ENCODE data around the gene CEP128. TPM values are rescaled to one million over a fixed set of nuclear protein-coding genes. Genes with fewer than 3 reads are reported as not detected.

Gene CEP128
- total and polyA plus RNA-seq, 9 donors, result 2.9 to 4.9 (median 4.0) TPM

DNA sequence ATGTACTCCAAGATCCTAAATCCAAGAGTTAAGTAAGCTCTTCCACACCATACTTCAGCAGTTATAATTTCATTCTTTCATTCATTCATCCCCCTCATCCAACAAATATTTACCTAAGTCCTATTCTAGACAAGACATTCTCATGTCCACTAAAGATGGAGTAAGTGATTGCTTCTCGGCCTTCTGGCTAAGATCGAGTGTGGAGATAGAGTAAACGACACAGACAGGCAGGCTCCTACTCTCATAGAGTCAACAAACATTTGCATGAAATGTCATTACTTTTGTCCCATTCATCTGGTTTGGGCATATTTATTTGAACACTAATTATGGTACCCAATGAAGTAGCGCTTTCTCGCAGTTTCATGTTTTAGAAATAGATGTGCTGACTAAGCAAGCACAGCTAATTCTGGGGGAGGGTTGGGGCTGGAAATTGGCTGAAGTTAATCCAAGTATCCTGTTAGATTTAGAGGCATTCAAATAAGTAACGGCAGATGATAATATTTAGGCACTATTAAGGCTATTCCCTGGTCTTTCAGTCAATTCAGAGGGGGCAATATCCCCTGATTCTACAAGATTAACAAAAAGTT lies 176.5 kb downstream of the CEP128 start:
- no peak for DNase-seq
- no peaks in the 10 kb centered on the region for H3K27me3 ChIP-seq (ENCODE audit: control insufficient read depth, insufficient read depth, low read length)
- H3K4me3 ChIP-seq (ENCODE audit: low read length), result no peak overlapping the region
- no peaks in the 10 kb centered on the region for H3K9me3 ChIP-seq (replicated peaks; ENCODE audit: control insufficient read depth, low read depth, low read length)
- H3K27ac ChIP-seq (ENCODE audit: low read length), result no peak overlapping the region
- 100% methylated on average over 2 of the region's 6 CpGs for WGBS (ENCODE audit: insufficient coverage)
- no peaks in the 10 kb centered on the region for H3K36me3 ChIP-seq (ENCODE audit: control insufficient read depth, insufficient read depth, low read length)
- no peaks in the 10 kb centered on the region for H3K4me1 ChIP-seq (ENCODE audit: control insufficient read depth, insufficient read depth, low read length)

DNA sequence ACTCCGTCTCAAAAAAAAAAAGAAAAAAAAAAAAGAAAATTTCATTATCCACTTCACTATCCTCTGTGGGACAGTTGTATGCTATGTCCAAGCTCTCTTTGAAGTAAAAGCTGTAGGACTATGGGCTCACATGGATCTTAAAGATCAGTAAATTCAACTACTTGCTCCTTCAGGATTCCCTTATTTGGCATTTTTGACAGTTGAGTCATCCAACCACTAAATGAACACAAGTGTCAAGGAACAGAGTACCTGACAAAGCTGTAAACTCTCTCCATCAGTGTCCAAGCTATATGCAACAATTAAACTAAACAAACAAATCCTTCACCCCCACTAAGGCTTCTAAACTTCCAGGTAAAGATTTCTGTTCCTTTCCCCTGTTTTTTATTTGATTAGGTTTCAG lies 177.0 kb downstream of the CEP128 start:
- H3K27me3 ChIP-seq (ENCODE audit: control insufficient read depth, insufficient read depth, low read length), result no peaks in the 10 kb centered on the region
- H3K27ac ChIP-seq (ENCODE audit: low read length), result no peak overlapping the region
- no CpG with 5 or more reads among the region's 1 CpG for WGBS (ENCODE audit: insufficient coverage)
- H3K4me1 ChIP-seq (ENCODE audit: control insufficient read depth, insufficient read depth, low read length), result no peaks in the 10 kb centered on the region
- DNase-seq, result no peak
- no peak overlapping the region for H3K4me3 ChIP-seq (ENCODE audit: low read length)
- H3K9me3 ChIP-seq (replicated peaks; ENCODE audit: control insufficient read depth, low read depth, low read length), result no peaks in the 10 kb centered on the region
- no peaks in the 10 kb centered on the region for H3K36me3 ChIP-seq (ENCODE audit: control insufficient read depth, insufficient read depth, low read length)

DNA sequence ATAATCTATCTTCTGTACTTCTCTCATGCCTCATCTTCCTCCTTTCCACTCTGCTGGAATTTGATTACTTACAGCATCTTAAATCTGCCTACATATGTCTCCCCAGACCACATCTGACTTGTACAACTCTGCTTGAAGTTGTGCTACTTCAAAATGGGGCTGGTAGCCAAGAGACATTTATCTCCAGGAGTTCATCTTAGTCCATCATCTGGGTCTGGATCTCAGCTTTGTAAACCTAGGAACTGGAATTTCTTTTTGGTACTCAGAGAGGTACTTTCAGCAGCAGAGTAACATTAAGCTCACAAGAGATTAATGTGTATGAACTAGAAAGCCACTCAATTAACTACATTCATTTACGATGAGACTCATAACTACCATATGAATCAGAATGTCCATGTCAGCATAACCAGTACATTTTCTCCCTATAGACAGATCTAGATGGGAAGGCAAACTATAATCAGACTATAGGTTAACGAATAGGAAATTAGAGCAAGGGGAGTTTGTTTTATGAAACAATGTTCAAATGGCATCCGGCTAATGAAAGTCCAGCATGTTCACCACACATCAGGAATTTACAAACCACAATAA lies 178.8 kb downstream of the CEP128 start:
- no CpG with 5 or more reads among the region's 3 CpGs for WGBS (ENCODE audit: insufficient coverage)
- no peak for DNase-seq
- H3K36me3 ChIP-seq (ENCODE audit: control insufficient read depth, insufficient read depth, low read length), result no peaks in the 10 kb centered on the region
- no peaks in the 10 kb centered on the region for H3K27me3 ChIP-seq (ENCODE audit: control insufficient read depth, insufficient read depth, low read length)
- H3K4me1 ChIP-seq (ENCODE audit: control insufficient read depth, insufficient read depth, low read length), result no peaks in the 10 kb centered on the region
- H3K4me3 ChIP-seq (ENCODE audit: low read length), result no peak overlapping the region
- no peaks in the 10 kb centered on the region for H3K9me3 ChIP-seq (replicated peaks; ENCODE audit: control insufficient read depth, low read depth, low read length)
- H3K27ac ChIP-seq (ENCODE audit: low read length), result no peak overlapping the region

DNA sequence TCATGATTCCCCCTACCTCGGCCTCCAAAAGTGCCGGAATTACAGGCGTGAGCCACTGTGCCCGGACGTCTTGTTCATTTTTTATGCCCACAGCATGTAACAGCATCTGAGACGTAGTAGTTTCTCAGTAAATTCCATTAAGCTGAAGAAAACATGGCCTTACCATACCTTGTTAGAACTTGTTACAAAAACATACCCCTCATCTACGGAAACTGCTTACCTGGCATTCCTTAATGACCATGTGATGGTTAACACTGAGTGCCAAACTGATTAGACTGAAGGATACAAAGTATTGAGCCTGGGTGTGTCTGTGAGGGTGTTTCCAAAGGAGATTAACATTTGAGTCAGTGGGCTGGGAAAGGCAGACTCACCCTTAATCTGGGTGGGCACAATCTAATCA lies 186.8 kb downstream of the CEP128 start:
- Histone ChIP-seq H3K27ac (ENCODE audit: low read length) (no peak overlapping the region), H3K4me1 (ENCODE audit: control insufficient read depth, insufficient read depth, low read length) (no peaks in the 10 kb centered on the region), H3K4me3 (ENCODE audit: low read length) (no peak overlapping the region), H3K27me3 (ENCODE audit: control insufficient read depth, insufficient read depth, low read length) (no peaks in the 10 kb centered on the region), H3K36me3 (ENCODE audit: control insufficient read depth, insufficient read depth, low read length) (peaks cover 2% of the 10 kb centered on the region), H3K9me3 (replicated peaks; ENCODE audit: control insufficient read depth, low read depth, low read length) (no peaks in the 10 kb centered on the region)
- 96% methylated on average over 6 of the region's 7 CpGs for WGBS (ENCODE audit: insufficient coverage)
- DNase-seq, result no peak

DNA sequence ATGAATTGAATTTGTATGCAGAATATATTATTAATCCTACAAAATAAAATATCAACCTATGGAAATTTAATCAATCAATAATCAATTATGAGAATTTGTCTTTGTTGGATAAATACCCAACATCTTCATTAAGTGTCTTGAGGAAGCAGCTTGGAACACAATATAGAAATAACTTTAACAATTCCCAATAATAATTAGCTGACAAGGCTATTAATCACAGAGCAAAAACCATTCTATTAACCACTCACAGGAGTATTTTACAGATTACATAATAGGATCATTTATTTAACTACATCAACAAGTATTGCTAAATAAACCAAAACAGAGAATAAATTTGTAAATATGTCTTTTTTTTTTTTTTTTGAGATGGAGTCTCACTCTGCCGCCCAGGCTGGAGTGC lies 190.3 kb downstream of the CEP128 start:
- no peak overlapping the region for H3K27ac ChIP-seq (ENCODE audit: low read length)
- no peak overlapping the region for H3K4me3 ChIP-seq (ENCODE audit: low read length)
- H3K27me3 ChIP-seq (ENCODE audit: control insufficient read depth, insufficient read depth, low read length), result no peaks in the 10 kb centered on the region
- H3K36me3 ChIP-seq (ENCODE audit: control insufficient read depth, insufficient read depth, low read length), result peaks cover 2% of the 10 kb centered on the region
- H3K9me3 ChIP-seq (replicated peaks; ENCODE audit: control insufficient read depth, low read depth, low read length), result no peaks in the 10 kb centered on the region
- no CpG with 5 or more reads among the region's 1 CpG for WGBS (ENCODE audit: insufficient coverage)
- H3K4me1 ChIP-seq (ENCODE audit: control insufficient read depth, insufficient read depth, low read length), result no peaks in the 10 kb centered on the region
- no peak for DNase-seq

DNA sequence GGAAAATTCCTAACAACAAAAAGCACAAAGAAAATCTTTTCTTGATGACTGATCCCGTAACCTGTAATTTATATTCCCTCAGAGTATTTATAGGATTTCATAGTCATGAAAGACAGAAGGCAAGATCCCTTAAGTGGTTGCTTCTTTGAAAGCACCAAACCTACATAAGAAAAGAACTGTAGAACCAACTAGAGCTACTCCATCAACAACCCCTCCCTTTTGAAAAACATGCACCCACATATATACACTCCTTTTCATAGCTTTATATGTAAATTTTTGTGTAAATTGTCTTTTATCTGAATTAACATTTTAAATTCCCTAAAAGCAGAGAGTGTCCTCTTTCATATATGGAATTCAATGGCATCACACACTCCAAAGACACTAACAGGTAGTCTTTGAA lies 215.3 kb downstream of the CEP128 start:
- no peaks in the 10 kb centered on the region for H3K36me3 ChIP-seq (ENCODE audit: control insufficient read depth, insufficient read depth, low read length)
- WGBS (ENCODE audit: insufficient coverage), result no CpG with 5 or more reads among the region's 1 CpG
- no peak overlapping the region for H3K27ac ChIP-seq (ENCODE audit: low read length)
- H3K27me3 ChIP-seq (ENCODE audit: control insufficient read depth, insufficient read depth, low read length), result no peaks in the 10 kb centered on the region
- H3K9me3 ChIP-seq (replicated peaks; ENCODE audit: control insufficient read depth, low read depth, low read length), result no peaks in the 10 kb centered on the region
- no peak overlapping the region for H3K4me3 ChIP-seq (ENCODE audit: low read length)
- H3K4me1 ChIP-seq (ENCODE audit: control insufficient read depth, insufficient read depth, low read length), result no peaks in the 10 kb centered on the region
- DNase-seq, result no peak

DNA sequence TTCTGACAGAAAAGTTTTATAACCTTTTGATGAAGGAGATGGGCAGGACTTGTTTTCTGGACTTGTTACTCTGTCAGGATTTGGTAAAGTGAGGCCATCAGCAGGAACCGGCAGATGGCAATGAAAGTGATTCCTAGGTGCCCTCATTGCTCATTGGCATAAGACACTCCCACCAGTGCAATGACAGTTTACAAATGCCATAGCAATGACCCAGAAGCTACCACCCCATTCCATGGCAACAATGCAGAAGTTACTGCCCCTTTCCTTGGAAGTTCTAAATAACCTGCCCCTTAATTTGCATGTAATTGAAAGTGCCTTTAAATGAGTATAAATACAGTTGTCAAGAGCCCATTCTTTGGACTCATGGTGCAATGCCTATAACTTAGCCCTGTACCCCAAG lies 222.6 kb downstream of the CEP128 start:
- 100% methylated on average over 1 of the region's 1 CpG for WGBS (ENCODE audit: insufficient coverage)
- H3K4me1 ChIP-seq (ENCODE audit: control insufficient read depth, insufficient read depth, low read length), result no peaks in the 10 kb centered on the region
- H3K27ac ChIP-seq (ENCODE audit: low read length), result no peak overlapping the region
- H3K27me3 ChIP-seq (ENCODE audit: control insufficient read depth, insufficient read depth, low read length), result no peaks in the 10 kb centered on the region
- no peaks in the 10 kb centered on the region for H3K9me3 ChIP-seq (replicated peaks; ENCODE audit: control insufficient read depth, low read depth, low read length)
- no peak for DNase-seq
- no peaks in the 10 kb centered on the region for H3K36me3 ChIP-seq (ENCODE audit: control insufficient read depth, insufficient read depth, low read length)
- H3K4me3 ChIP-seq (ENCODE audit: low read length), result no peak overlapping the region

DNA sequence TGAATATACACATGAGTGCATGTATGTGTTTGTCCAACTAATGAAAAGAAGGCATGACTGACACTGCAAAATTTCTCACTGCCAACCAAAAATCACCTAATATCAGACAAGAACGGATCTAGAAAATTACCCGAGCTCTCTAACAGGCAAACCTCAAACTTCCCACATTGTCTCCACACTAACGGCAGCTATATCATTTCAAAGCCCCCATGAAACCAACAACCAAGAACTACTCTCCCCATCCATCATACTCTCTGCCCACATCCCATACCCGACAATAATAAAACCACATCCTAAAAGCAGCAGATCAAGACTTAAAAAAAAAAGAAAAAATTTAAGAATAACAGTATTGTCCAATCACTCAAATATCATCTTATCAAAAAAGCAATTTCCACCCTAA lies 227.1 kb downstream of the CEP128 start:
- DNase-seq, result no peak
- no peaks in the 10 kb centered on the region for H3K36me3 ChIP-seq (ENCODE audit: control insufficient read depth, insufficient read depth, low read length)
- no peaks in the 10 kb centered on the region for H3K27me3 ChIP-seq (ENCODE audit: control insufficient read depth, insufficient read depth, low read length)
- H3K9me3 ChIP-seq (replicated peaks; ENCODE audit: control insufficient read depth, low read depth, low read length), result no peaks in the 10 kb centered on the region
- no peaks in the 10 kb centered on the region for H3K4me1 ChIP-seq (ENCODE audit: control insufficient read depth, insufficient read depth, low read length)
- H3K4me3 ChIP-seq (ENCODE audit: low read length), result no peak overlapping the region
- WGBS (ENCODE audit: insufficient coverage), result 93% methylated on average over 3 of the region's 4 CpGs
- no peak overlapping the region for H3K27ac ChIP-seq (ENCODE audit: low read length)

DNA sequence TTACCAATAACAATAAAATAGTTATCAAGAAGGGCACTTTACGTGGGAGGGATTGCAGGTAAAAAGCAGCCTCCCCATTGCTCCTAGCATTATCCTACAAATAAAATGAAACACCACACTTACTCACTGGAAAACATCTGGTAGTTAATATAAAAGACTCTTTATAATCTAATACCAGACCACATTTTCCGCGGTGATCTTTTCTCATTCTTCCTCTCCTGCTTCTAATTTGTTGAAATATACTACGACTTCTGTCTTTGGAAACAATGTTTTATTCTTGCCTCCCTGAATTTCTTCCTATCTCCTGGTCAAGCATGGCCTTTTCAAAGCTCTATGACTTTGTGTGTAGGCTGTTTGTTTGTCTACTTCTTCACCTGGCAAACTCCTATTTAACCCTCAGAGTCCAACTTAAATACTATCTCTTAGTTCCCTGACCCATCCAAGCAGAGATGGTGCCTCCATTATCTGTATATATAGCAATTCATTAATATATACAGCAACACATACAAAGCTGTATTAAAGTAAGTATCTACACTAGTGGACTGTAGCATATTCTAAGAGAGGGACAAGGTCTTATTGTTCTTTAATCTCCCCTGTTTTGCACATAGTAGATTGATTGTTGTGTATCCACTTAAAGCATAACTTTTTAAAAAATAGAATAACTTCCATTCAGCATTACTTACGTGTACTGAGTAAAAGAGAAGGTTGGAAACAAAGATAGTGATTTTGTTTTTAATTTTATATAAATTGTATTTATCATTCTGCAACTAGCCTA lies 228.3 kb downstream of the CEP128 start:
- DNase-seq, result no peak
- no CpG with 5 or more reads among the region's 5 CpGs for WGBS (ENCODE audit: insufficient coverage)
- no peaks in the 10 kb centered on the region for H3K9me3 ChIP-seq (replicated peaks; ENCODE audit: control insufficient read depth, low read depth, low read length)
- H3K4me3 ChIP-seq (ENCODE audit: low read length), result no peak overlapping the region
- no peaks in the 10 kb centered on the region for H3K4me1 ChIP-seq (ENCODE audit: control insufficient read depth, insufficient read depth, low read length)
- H3K27me3 ChIP-seq (ENCODE audit: control insufficient read depth, insufficient read depth, low read length), result no peaks in the 10 kb centered on the region
- H3K27ac ChIP-seq (ENCODE audit: low read length), result no peak overlapping the region
- H3K36me3 ChIP-seq (ENCODE audit: control insufficient read depth, insufficient read depth, low read length), result no peaks in the 10 kb centered on the region

DNA sequence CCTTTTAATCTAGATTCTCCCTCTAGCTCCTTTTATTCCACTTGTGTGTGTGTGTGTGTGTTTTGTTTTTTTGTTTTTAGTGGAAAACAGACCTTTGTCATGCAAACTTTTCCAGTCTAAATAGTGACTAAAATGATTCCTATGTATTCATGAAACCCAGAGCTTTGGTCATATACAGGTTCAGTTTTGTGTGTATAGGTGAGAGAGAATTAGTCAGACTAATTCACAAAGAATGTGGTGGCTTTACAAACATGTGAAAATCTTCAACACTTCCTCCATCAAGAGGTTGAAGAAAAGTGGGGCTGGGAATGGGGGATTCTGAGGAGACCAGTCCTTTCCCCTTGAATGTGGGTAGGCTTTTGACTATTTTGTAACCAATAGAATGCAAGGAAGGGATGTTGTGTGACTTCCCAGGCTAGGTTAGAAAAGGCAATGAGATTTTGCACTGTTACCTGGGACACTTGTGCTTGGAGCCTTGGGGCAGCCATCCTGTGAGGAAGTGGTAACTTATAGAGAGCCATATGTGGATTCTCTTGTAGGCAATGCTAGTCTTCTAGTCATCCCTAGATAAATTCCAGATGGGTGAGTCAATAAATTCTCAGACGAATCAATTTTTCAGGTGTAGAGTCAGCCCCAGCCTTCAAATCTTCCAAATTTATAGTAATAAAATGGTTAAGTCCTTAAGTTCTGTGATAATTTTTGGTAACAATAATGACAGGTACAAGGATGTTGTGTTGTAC lies 236.1 kb downstream of the CEP128 start:
- Histone ChIP-seq H3K27ac (ENCODE audit: low read length) (no peak overlapping the region), H3K9me3 (replicated peaks; ENCODE audit: control insufficient read depth, low read depth, low read length) (no peaks in the 10 kb centered on the region), H3K4me3 (ENCODE audit: low read length) (no peak overlapping the region), H3K36me3 (ENCODE audit: control insufficient read depth, insufficient read depth, low read length) (no peaks in the 10 kb centered on the region), H3K27me3 (ENCODE audit: control insufficient read depth, insufficient read depth, low read length) (no peaks in the 10 kb centered on the region), H3K4me1 (ENCODE audit: control insufficient read depth, insufficient read depth, low read length) (no peaks in the 10 kb centered on the region)
- DNase-seq, result no peak
- WGBS (ENCODE audit: insufficient coverage), result no CpG with 5 or more reads among the region's 1 CpG
